ENCODE data around the gene AUTS2.

Gene AUTS2

DNA sequence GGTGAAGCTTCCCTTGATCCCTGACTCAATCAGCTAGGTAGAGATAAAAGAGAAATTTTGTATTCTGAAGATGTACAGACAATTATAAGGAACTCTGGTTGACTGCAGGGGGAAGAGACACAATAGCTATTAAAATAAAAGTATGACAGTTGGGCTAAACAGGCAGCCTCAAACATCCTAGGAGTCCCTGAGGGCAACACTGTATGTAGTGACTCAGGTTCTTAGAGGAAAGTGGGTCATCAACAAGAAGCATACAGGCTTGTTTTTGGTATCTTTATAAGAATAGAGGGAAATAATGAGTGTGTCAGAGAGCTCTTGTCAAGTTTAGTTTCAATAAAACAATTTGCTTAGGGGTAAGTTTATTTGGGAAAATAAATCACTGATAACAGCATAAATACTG lies 150.3 kb downstream of the AUTS2 start:
- TF ChIP-seq, protein P1, sequence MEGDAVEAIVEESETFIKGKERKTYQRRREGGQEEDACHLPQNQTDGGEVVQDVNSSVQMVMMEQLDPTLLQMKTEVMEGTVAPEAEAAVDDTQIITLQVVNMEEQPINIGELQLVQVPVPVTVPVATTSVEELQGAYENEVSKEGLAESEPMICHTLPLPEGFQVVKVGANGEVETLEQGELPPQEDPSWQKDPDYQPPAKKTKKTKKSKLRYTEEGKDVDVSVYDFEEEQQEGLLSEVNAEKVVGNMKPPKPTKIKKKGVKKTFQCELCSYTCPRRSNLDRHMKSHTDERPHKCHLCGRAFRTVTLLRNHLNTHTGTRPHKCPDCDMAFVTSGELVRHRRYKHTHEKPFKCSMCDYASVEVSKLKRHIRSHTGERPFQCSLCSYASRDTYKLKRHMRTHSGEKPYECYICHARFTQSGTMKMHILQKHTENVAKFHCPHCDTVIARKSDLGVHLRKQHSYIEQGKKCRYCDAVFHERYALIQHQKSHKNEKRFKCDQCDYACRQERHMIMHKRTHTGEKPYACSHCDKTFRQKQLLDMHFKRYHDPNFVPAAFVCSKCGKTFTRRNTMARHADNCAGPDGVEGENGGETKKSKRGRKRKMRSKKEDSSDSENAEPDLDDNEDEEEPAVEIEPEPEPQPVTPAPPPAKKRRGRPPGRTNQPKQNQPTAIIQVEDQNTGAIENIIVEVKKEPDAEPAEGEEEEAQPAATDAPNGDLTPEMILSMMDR (conservative IDR thresholded peaks at IDR 0.05; ENCODE audit: low read depth, low read length): no peak
- H3K4me3 ChIP-seq (ENCODE audit: low read length): no peak overlapping the region
- DNase-seq (ENCODE audit: low read depth): no peak

DNA sequence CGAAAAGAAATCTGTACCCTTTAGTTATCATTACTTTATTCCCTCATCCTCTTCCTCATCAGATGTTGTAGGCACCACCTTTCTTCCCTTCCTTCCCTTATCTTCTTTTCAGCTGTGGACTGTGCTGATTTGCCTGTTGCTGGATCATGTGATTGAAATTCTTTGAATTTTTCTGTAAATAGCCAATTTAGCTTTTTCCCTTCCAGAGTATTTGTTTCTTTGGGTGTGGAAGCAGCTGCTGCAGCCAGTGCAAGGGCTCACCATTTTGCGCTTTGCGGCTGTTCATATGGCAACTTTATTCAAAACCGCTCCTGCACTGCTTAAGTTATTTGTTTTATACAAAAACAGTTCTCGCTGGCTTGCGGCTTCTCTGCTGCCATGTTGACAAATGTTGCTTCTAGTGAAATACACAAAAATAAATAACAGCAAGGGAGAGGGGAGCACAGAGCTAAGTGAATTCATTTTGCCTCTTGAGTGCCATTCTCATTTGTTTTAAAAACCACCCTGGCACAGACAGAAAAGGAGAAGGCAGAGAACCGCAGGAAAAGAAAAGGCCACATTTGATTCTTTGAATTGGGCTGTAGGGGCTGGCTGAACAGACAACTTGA lies 151.2 kb downstream of the AUTS2 start:
- TF ChIP-seq, protein P1 (conservative IDR thresholded peaks at IDR 0.05; ENCODE audit: low read depth, low read length): no peak

DNA sequence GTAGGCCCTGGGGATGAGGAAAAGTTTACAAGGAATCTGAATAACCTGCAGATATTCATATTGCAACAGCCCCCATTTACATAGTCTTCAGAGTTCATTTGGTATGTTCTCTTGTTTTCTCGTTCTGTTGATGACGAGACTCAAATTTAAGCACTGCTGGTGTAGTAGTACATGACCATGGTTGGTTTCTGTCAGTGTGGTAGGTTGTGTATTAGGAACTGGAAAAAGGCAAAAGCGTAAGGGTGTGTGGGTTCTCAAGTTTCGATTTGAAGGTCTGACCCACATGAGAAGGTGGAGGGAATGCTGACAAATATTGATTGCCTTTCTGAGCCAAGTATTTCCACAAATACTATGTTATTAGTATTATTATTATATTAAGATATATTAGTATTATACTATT lies 151.7 kb downstream of the AUTS2 start:
- TF ChIP-seq, protein P1 (conservative IDR thresholded peaks at IDR 0.05; ENCODE audit: low read depth, low read length): no peak
- H3K4me3 ChIP-seq (ENCODE audit: low read length): no peak overlapping the region
- DNase-seq (ENCODE audit: low read depth): no peak

More for the DNA sequence above, 151.2 kb downstream of the AUTS2 start:
- H3K4me3 ChIP-seq (ENCODE audit: low read length): no peak overlapping the region
- no peak for DNase-seq (ENCODE audit: low read depth)

DNA sequence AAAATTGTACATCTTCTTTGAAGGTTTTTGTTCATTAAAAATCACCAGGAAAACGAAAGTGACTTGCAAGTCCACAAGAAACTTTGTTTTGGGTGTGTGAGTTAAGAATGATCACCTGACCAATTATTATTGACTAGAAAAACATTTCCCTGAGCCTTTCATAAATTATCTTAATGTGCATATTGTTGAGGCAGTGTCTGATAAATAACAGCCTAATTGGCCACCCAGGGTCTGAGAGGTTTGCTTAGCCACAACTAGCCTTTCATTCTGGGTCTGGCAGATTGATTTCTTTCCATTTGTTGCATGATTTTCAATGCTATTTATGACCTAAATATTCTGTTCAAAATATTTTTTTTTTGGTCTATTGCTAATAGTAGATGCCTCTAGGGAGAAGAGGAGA lies 152.8 kb downstream of the AUTS2 start:
- TF ChIP-seq, protein P1 (conservative IDR thresholded peaks at IDR 0.05; ENCODE audit: low read depth, low read length): no peak
- no peak for DNase-seq (ENCODE audit: low read depth)
- H3K4me3 ChIP-seq (ENCODE audit: low read length): no peak overlapping the region

DNA sequence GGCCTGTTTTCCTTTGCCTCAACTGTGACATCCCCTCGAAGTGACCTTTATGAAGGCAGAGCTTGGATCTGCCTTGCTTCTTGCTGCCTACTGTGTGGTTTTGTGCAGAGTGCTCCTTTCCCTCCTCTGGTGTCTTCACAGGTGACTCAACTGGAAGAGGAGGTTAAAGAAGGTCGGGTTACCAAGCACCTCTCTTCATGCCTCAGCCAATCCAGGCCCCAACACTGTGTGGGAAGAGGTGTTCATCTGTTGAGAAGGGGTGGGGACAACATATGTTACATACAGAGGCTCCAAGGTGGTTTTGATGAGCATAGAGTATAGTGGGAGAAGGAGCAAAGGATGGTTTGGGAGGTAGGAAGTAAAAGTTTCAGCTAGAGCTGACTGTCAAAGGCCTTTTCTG lies 155.7 kb downstream of the AUTS2 start:
- TF ChIP-seq, protein P1 (conservative IDR thresholded peaks at IDR 0.05; ENCODE audit: low read depth, low read length): no peak
- no peak for DNase-seq (ENCODE audit: low read depth)
- H3K4me3 ChIP-seq (ENCODE audit: low read length): no peak overlapping the region

DNA sequence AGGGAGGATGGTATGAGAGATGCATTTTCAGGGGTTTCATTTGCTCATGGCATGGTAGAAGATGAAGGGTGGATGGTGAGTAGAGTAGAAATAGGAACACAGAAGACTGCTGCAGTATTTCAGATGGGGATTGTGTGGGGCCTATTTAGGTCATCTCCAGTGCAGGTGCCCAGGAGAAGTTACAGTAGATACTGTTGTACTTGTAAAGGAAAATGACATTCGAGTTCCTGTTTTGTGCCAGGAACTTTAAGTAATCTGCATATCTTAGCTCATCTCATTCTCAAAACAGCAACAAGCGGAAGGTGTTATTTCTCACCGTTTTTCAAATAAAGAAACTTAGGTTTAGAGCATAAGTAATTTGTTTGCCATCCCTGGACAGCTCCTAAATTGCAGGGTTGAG lies 156.2 kb downstream of the AUTS2 start:
- no peak overlapping the region for H3K4me3 ChIP-seq (ENCODE audit: low read length)
- no peak for DNase-seq (ENCODE audit: low read depth)
- TF ChIP-seq, protein P1 (conservative IDR thresholded peaks at IDR 0.05; ENCODE audit: low read depth, low read length): no peak

DNA sequence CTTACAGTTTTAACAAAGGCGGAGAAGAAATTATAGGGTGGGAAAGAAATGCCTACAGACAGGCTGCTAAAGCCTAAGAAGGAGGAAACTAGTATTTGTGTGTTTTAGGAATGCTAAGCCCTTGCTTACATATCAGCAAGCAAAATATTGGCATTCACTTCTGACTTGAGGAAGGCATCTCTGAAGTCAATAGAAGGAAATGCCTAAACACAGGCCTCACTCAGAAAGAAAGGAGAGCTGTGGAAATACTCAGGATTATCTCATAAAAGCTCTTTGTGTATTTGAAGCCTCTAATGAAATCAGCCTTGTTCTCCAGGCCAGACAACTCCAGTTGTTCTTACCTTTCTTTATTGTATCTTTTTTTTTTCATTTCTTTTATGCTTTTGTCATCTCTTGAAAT lies 158.0 kb downstream of the AUTS2 start:
- TF ChIP-seq, protein P1 (conservative IDR thresholded peaks at IDR 0.05; ENCODE audit: low read depth, low read length): no peak
- no peak for DNase-seq (ENCODE audit: low read depth)
- H3K4me3 ChIP-seq (ENCODE audit: low read length): no peak overlapping the region
